ENCODE measurements around the gene UPP2.

The UPP2 gene

DNA sequence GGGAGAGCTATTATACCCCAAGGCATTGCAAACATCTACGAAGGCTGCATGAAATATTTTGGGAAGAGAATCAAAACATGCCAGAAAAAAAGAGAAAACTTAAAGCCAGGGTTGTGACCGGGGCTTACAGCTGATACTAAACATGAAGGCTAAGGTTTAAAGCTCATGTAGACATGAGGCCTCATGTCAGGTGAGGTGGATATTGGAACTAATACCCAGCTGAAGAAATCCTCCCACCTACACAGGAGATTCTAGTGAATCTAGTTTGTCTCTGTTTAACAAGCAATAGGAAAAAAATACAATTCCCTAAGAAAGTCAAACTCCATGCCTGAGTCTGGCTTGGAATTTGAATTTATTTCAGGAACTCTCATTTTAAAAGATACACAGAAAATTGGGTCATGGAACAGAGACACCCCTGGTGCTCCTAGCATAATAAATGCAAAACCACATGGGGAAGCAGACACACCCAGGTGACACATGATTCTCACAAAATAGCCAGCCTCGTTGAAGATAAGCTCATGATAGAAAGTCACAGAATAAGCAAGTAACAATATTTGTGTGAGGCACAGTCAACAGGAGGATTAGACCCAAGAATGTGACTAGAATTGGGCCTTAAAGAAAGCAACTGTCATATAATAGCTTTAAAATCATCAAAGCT lies 42.2 kb downstream of the UPP2 start:
- no peak for DNase-seq

DNA sequence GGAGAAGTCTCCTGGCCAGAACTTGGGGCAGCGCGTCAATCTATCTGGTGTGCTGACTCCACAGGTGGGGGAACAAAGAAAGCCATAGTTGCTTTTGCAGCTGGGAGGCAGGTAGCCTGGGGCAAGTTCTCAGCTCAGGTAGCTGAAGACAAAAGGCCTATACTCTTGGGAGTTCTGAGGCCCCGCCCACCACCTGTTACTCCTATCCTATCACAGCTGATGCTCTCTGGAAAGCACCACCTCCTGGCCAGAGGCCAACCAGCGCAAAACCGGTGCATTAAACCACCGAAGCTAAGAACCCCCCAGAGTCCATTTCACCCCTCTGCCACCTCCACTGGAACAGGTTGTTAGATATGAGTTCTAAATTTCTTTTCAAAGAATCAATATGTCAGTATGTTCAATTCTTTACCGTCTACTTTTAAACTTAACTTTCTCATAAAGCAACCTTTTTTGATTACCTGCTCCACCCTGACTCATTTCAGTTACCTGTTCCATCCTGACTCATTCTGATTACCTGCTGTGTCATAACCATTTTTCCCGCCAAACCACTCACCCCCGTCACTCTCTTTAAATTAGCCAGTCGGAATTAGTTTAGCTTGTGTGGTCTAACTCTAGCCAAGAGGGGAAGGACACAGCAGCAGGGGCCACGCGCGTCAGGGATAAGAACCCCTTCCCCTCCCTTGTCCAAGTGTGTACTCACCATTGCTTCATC lies 43.4 kb downstream of the UPP2 start:
- no peak for DNase-seq

DNA sequence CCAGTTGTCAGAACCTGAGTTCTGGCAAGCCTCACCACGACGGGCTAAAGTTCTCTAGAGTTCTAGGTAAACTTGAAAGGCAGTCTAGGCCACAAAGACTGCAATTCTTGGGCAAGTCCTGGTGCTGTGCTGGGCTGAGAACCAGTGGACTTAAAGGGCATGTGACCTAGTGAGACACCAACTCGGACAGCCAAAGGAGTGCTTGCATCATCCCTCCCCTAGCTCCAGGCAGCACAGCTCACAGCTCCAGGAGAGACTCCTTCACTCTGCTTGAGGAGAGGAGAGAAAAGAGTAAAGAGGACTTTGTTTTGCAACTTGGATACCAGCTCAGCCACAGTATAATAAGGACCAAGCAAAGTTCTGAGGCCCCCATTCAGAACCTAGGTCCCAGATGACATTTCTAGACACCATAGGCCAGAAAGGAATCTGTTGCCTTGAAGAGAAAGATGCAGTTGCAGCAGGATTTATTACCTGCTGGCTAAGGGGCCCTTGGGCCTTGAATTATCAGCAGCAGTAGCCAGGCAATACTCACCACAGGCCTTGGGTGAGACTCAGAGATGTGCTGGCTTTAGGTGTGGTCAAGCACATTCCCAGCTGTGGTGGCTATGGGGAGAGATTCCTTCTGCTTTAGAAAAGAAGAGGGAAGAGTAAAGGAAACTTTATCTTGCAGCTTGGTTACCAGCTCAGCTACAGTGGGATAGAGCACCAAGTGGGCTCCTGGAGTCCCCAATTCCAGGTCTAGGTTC lies 51.8 kb downstream of the UPP2 start:
- no peak for DNase-seq

DNA sequence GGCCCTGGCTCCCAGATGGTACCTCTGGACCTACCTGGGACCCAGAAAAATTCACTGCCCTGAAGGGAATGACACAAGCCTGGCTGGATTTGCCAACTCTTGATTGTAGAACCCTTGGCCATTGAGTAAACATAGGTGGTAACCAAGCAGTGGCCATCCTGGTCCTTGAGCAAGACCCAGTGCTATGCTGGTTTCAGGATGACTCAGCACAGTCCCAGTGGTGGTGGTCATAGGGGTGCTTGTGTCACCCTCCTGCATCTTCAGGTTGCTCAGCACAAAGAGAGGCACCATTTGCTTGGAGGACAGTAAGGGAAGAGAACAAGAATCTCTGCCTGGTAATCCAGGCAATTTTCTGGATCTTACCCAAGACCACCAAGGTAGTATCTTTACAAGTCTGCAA lies 52.9 kb downstream of the UPP2 start:
- no peak for DNase-seq

DNA sequence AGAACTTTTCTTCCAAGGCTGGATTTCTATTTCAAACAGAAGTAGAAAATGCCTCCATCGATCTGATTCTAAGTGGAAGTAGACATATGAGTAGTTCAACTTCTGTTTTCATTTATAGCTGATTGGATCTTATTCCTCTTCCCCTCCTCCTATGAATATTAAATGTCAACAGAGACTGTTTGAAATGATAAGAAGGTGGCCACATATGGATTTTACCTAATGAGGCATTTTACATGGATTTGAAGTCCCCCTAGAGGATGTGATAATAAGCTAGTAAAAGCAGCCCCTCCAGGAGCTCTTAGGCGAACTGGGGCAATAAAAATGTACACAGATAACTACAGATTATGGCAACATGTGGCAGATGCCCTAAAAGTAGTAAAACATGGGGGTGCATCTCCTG lies 71.0 kb downstream of the UPP2 start:
- DNase-seq = no peak

- no peak for DNase-seq
These were observed 72.8 kb downstream of the UPP2 start for GRCh38 chr2:158174495-158174894.

DNA sequence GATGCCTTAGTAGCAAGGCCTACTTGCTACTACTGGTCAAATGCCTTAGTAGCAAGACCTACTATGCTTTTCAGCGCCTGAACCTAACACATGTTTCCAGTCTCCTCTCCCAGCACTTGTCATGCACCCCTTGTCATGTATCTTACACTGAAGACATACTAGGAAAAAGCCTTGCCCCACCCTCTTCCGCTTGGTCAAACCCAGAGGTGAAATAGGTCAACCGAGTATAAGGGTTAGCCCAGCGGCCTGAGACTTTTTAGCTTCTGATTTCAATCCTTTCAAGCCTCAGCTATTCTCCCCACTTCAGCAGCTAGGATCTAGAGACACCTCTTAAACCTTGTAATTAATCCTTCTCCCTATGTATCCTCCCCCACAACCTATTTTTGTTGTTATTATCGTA lies 73.3 kb downstream of the UPP2 start:
- DNase-seq = no peak

- no peak for DNase-seq
These were observed 77.0 kb downstream of the UPP2 start for GRCh38 chr2:158178646-158179045.

DNA sequence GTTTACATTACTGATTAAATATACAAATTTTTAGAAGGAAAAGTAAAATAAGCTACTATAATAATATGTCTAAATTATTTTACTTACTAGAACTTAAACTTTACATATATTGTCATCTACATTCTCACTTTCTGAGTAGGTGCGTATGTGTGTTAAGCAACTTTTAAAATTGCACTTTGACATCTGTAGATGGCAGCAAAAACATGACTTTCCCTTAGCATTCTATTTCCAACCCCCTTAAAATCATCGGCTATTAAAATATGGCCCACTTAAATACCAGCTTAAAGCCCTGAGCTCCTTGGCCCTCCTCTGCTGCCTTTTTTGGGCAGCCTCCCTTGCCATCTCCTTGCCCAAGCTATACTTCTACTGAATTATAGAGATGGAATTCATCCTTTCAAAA lies 78.0 kb downstream of the UPP2 start:
- DNase-seq = no peak

DNA sequence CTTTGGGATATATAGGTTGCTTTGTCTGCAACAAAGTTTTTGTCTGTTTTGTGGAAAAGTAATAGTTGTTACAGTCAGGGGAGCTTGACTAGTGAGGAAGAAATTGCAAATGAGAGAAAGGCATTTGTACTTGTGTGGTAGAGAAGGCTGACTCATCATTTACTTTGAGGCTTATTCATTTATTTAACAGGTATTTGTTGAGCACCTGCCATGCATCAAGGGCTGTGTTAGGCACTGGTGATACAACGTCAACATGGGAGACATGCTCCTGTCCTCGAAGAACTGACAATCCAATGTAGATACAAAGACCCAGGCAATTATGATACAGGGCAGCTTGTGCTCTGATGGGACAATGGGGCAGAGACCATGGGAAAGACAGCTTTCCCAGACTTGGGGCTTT lies 79.5 kb downstream of the UPP2 start:
- no peak for DNase-seq

DNA sequence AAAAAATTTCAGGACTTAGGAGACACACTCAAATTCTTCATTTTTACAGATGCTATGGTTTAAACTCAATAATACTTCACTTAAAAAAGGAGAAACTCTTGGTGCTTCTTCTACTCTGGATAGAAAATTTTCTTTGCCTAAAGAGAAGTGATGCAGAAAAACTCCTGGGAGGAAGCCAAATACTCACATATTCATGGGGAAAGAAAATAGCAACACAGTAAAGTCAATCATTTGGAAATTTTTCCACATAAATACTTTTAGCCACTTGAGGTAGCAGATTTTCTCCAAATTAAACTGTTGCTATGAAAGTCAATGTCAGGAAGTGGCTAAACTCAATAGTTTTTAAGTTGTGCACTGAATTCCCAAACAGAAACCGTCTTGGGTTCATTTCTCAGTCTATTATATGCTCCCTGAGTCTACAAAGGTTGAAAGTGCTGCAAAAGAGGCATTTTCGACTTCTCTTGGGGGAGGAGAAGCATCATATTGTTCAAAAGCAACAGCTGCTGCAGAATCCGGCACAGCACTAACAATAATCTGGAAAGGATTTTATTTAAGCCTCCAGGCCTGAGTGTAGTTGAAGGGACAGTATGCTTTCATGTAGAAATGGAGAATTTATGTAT lies 81.1 kb downstream of the UPP2 start:
- DNase-seq = no peak

DNA sequence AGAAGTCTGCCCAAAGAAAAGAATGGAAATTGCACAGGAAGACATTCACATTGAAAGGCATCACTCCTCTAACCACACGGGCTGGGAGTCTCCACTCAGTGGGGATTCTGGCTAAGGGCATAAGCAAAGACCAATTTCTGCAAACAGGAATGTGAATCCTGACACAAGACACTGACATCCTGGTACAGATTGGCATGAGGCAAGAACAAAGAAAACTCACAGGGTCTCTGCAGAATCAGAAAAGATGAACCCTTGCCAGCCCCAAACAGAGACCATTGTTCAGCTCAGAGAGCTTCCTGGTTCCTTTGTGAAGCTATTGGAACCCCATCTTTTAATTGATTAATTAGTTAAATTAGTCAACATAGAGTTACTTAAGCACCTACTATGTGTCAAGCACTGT lies 82.3 kb downstream of the UPP2 start:
- no peak for DNase-seq

DNA sequence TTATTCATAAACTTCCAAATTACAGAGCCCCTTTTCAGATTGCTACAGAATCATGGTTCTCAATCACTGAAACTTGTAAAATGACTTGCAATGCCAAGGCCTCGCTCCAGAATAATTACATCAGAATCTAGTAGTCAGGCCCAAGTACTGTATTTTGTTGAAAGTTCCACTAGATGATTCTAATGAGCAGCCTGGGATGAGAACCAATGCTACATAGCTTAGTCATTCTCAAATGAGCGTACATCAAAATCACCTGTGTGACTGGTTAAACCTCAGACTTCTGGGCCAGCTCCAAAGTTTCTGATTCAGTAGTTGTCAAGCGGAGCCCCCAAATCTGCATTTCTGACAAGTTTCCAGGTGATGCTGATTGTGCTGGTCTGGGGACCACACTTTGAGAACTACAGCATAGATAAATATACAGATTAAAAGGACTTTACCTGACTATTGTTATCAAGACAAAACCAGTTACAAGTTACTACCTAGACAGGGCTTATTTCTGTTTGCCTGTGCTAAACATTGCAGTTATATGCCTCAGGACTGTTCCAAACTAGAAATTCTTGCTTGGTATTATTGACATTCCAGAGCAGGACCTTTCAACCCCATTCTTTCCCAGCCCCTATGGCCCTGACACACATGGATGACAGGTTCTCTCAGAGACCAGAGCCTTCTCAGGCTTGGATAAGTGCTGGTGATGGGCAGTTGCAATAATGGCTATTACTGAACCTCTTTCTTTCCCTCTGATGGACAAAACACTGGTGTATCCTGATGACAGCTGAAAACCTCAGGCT lies 83.1 kb downstream of the UPP2 start:
- no peak for DNase-seq
